GM19023 (cell line): ENCODE data around the gene GSTO1.

Experiments used
- ATAC-seq: cut with Tn5 transposase; IDR thresholded peaks from one replicate; pipeline ENCODE4 v1.9.1; 2021; ENCODE audit warnings: mild to moderate bottlenecking, moderate library complexity; ENCODE audit not compliant: unreplicated experiment

GSTO1 gene

GRCh38 chr10:104273899-104274575 lies 19.3 kb downstream of the GSTO1 start:
- ATAC-seq, result no peak

- peak; percentile 86 for ATAC-seq
Observed at GRCh38 chr10:104274762-104275721, 20.4 kb downstream of the GSTO1 start.

GRCh38 chr10:104276192-104276591 lies 21.5 kb downstream of the GSTO1 start:
- no peak for ATAC-seq

GRCh38 chr10:104277785-104278184 lies 23.1 kb downstream of the GSTO1 start:
- no peak for ATAC-seq

- no peak for ATAC-seq
Observed at GRCh38 chr10:104279550-104280259, 25.0 kb downstream of the GSTO1 start.

- no peak for ATAC-seq
Observed at GRCh38 chr10:104281694-104282093, 27.0 kb downstream of the GSTO1 start.

- ATAC-seq, result no peak
Observed at GRCh38 chr10:104284846-104285245, 30.2 kb downstream of the GSTO1 start.

- ATAC-seq, result no peak
Observed at GRCh38 chr10:104286939-104287338, 32.2 kb downstream of the GSTO1 start.

GRCh38 chr10:104288355-104288754 lies 33.7 kb downstream of the GSTO1 start:
- no peak for ATAC-seq

- peak; percentile 98 for ATAC-seq
Observed at GRCh38 chr10:104291439-104291951, 36.8 kb downstream of the GSTO1 start.

- ATAC-seq, result no peak
Observed at GRCh38 chr10:104293011-104293410, 38.3 kb downstream of the GSTO1 start.

GRCh38 chr10:104293781-104294321 lies 39.2 kb downstream of the GSTO1 start:
- ATAC-seq, result no peak

- ATAC-seq, result no peak
Observed at GRCh38 chr10:104296687-104297436, 42.2 kb downstream of the GSTO1 start.

- no peak for ATAC-seq
Observed at GRCh38 chr10:104297697-104298660, 43.3 kb downstream of the GSTO1 start.

- ATAC-seq, result no peak
Observed at GRCh38 chr10:104299031-104299904, 44.6 kb downstream of the GSTO1 start.

GRCh38 chr10:104300002-104300735 lies 45.5 kb downstream of the GSTO1 start:
- ATAC-seq, result no peak

GRCh38 chr10:104300736-104301292 lies 46.1 kb downstream of the GSTO1 start:
- no peak for ATAC-seq
